Mesendoderm (in vitro differentiated cells): ENCODE measurements around the gene WDR64.

ENCODE experiments used
- DNase-seq: peaks from one replicate; pipeline ENCODE4 v3.0.0; 2013
- H2AK5ac ChIP-seq: 2 replicates; pipeline ENCODE4 v1.6.1; 2013; ENCODE audit warnings: low read length, inconsistent platforms
- H2BK120ac ChIP-seq: 2 replicates; pipeline ENCODE4 v1.6.1; 2013; ENCODE audit warnings: low read depth, mild to moderate bottlenecking, low read length, moderate library complexity, mixed read lengths
- H2BK15ac ChIP-seq: replicated peaks from 2 replicates; pipeline ENCODE4 v1.6.1; 2013; ENCODE audit warnings: low read depth, mild to moderate bottlenecking, moderate library complexity
- H2BK5ac ChIP-seq: 2 replicates; pipeline ENCODE4 v1.6.1; 2013; ENCODE audit warnings: low read length, inconsistent platforms
- H3K18ac ChIP-seq: 2 replicates; pipeline ENCODE4 v1.6.1; 2013; ENCODE audit warnings: mild to moderate bottlenecking, low read length, mixed read lengths
- H3K23ac ChIP-seq: one replicate; pipeline ENCODE4 v1.6.1; 2013; ENCODE audit warnings: low read length
- H3K27ac ChIP-seq: 2 replicates; pipeline ENCODE4 v1.5.1; 2013; ENCODE audit warnings: low read depth, mild to moderate bottlenecking, inconsistent platforms, low read length, moderate library complexity
- H3K27me3 ChIP-seq: 2 replicates; pipeline ENCODE4 v1.6.1; 2013; ENCODE audit warnings: low read length, control low read depth, mild to moderate bottlenecking, inconsistent platforms; ENCODE audit not compliant: insufficient read depth, poor library complexity
- H3K36me3 ChIP-seq: 2 replicates; pipeline ENCODE4 v1.6.1; 2013; ENCODE audit warnings: low read length, inconsistent platforms; ENCODE audit not compliant: control insufficient read depth, insufficient read depth
- H3K4ac ChIP-seq: one replicate; pipeline ENCODE4 v1.6.1; 2013; ENCODE audit warnings: low read depth, mild to moderate bottlenecking, low read length, moderate library complexity
- H3K4me1 ChIP-seq: 2 replicates; pipeline ENCODE4 v1.6.1; 2013; ENCODE audit warnings: low read depth, low read length, inconsistent platforms; ENCODE audit not compliant: control insufficient read depth
- H3K4me2 ChIP-seq: 2 replicates; pipeline ENCODE4 v1.6.1; 2013; ENCODE audit warnings: low read length
- H3K4me3 ChIP-seq: 2 replicates; pipeline ENCODE4 v1.5.1; 2013; ENCODE audit warnings: mild to moderate bottlenecking, low read length
- H3K56ac ChIP-seq: one replicate; pipeline ENCODE4 v1.6.1; 2013; ENCODE audit warnings: low read length
- H3K79me1 ChIP-seq: 2 replicates; pipeline ENCODE4 v1.6.1; 2013; ENCODE audit warnings: low read length, inconsistent platforms
- H3K79me2 ChIP-seq: 2 replicates; pipeline ENCODE4 v1.6.1; 2013; ENCODE audit warnings: mild to moderate bottlenecking, low read length; ENCODE audit not compliant: control insufficient read depth, insufficient read depth
- H3K9ac ChIP-seq: 2 replicates; pipeline ENCODE4 v1.6.1; 2013; ENCODE audit warnings: low read length, inconsistent platforms
- H4K5ac ChIP-seq: one replicate; pipeline ENCODE4 v1.6.1; 2013; ENCODE audit warnings: low read length
- H4K8ac ChIP-seq: one replicate; pipeline ENCODE4 v1.6.1; 2013; ENCODE audit warnings: low read depth, mild to moderate bottlenecking, control low read depth, low read length, moderate library complexity
- WGBS: extraction: QIAGEN DNeasy Blood & Tissue Kit; methylation state at CpG from one replicate; pipeline ENCODE4 v1.1.7; 2013; ENCODE audit warnings: low lambda C conversion rate, missing lambda C conversion rate; ENCODE audit not compliant: insufficient coverage; ENCODE audit errors: extremely low coverage; 5-methylcytosine and 5-hydroxymethylcytosine counted together

The WDR64 gene

GRCh38 chr1:241635556-241636152, 16.4 kb upstream of the WDR64 start:
- DNase-seq, result no peak
- Histone ChIP-seq H2AK5ac (no peak overlapping the region), H4K5ac (no peak overlapping the region), H2BK5ac (no peak overlapping the region), H3K79me1 (peaks cover 7% of the 10 kb centered on the region), H3K4me1 (peaks cover 9% of the 10 kb centered on the region), H3K27me3 (no peaks in the 10 kb centered on the region), H3K4me3 (no peak overlapping the region), H3K4me2 (no peak overlapping the region), H3K9ac (no peak overlapping the region), H3K36me3 (peaks cover 2% of the 10 kb centered on the region), H4K8ac (no peak overlapping the region), H3K23ac (no peak overlapping the region), H2BK15ac (no peak overlapping the region), H2BK120ac (no peak overlapping the region), H3K27ac (no peak overlapping the region), H3K56ac (no peak overlapping the region), H3K18ac (no peak overlapping the region), H3K79me2 (peaks cover 29% of the 10 kb centered on the region), H3K4ac (no peak overlapping the region)
- WGBS, result no CpG with 5 or more reads among the region's 4 CpGs

GRCh38 chr1:241636291-241636690, 15.8 kb upstream of the WDR64 start:
- no peak overlapping the region for H3K56ac ChIP-seq
- H3K18ac ChIP-seq, result no peak overlapping the region
- H3K79me1 ChIP-seq, result peaks cover 7% of the 10 kb centered on the region
- H3K79me2 ChIP-seq, result peaks cover 29% of the 10 kb centered on the region
- DNase-seq, result no peak
- H2BK15ac ChIP-seq, result no peak overlapping the region
- H3K4me3 ChIP-seq, result no peak overlapping the region
- no peak overlapping the region for H3K4ac ChIP-seq
- no peaks in the 10 kb centered on the region for H3K27me3 ChIP-seq
- H3K36me3 ChIP-seq, result peaks cover 2% of the 10 kb centered on the region
- no peak overlapping the region for H4K5ac ChIP-seq
- no peak overlapping the region for H3K4me2 ChIP-seq
- no peak overlapping the region for H3K9ac ChIP-seq
- H4K8ac ChIP-seq, result no peak overlapping the region
- no peak overlapping the region for H2BK5ac ChIP-seq
- H2BK120ac ChIP-seq, result no peak overlapping the region
- no peak overlapping the region for H2AK5ac ChIP-seq
- H3K27ac ChIP-seq, result no peak overlapping the region
- H3K23ac ChIP-seq, result no peak overlapping the region
- peaks cover 9% of the 10 kb centered on the region for H3K4me1 ChIP-seq
- no CpG with 5 or more reads among the region's 1 CpG for WGBS

- Histone ChIP-seq H3K9ac (no peak overlapping the region), H4K8ac (no peak overlapping the region), H2BK120ac (no peak overlapping the region), H3K18ac (no peak overlapping the region), H3K27ac (no peak overlapping the region), H3K23ac (no peak overlapping the region), H3K4me1 (peaks cover 9% of the 10 kb centered on the region), H3K4me2 (no peak overlapping the region), H3K79me2 (peaks cover 29% of the 10 kb centered on the region), H3K36me3 (peaks cover 2% of the 10 kb centered on the region), H3K79me1 (peaks cover 7% of the 10 kb centered on the region), H3K4me3 (no peak overlapping the region), H2AK5ac (no peak overlapping the region), H2BK15ac (no peak overlapping the region), H3K27me3 (no peaks in the 10 kb centered on the region), H4K5ac (no peak overlapping the region), H3K56ac (no peak overlapping the region), H3K4ac (no peak overlapping the region), H2BK5ac (no peak overlapping the region)
- DNase-seq, result peak; percentile 46
Observed at GRCh38 chr1:241637046-241637590, 15.0 kb upstream of the WDR64 start.

GRCh38 chr1:241637604-241638003, 14.5 kb upstream of the WDR64 start:
- no peak overlapping the region for H2BK5ac ChIP-seq
- H3K23ac ChIP-seq, result no peak overlapping the region
- H3K18ac ChIP-seq, result no peak overlapping the region
- no CpG with 5 or more reads among the region's 4 CpGs for WGBS
- peaks cover 2% of the 10 kb centered on the region for H3K36me3 ChIP-seq
- no peak overlapping the region for H4K8ac ChIP-seq
- no peak overlapping the region for H3K4me2 ChIP-seq
- H2AK5ac ChIP-seq, result no peak overlapping the region
- H3K4ac ChIP-seq, result no peak overlapping the region
- H3K9ac ChIP-seq, result no peak overlapping the region
- H3K56ac ChIP-seq, result no peak overlapping the region
- H3K4me3 ChIP-seq, result no peak overlapping the region
- H2BK15ac ChIP-seq, result no peak overlapping the region
- H4K5ac ChIP-seq, result no peak overlapping the region
- H3K27me3 ChIP-seq, result no peaks in the 10 kb centered on the region
- H3K4me1 ChIP-seq, result peaks cover 9% of the 10 kb centered on the region
- H3K79me1 ChIP-seq, result peaks cover 7% of the 10 kb centered on the region
- DNase-seq, result peak; percentile 79
- H3K79me2 ChIP-seq, result peaks cover 29% of the 10 kb centered on the region
- H2BK120ac ChIP-seq, result no peak overlapping the region
- no peak overlapping the region for H3K27ac ChIP-seq

GRCh38 chr1:241638099-241638682, 13.9 kb upstream of the WDR64 start:
- no peak overlapping the region for H3K9ac ChIP-seq
- H4K5ac ChIP-seq, result no peak overlapping the region
- H3K4me3 ChIP-seq, result no peak overlapping the region
- peaks cover 7% of the 10 kb centered on the region for H3K79me1 ChIP-seq
- no peak overlapping the region for H2AK5ac ChIP-seq
- H2BK15ac ChIP-seq, result no peak overlapping the region
- peaks cover 29% of the 10 kb centered on the region for H3K79me2 ChIP-seq
- no peak overlapping the region for H3K18ac ChIP-seq
- H3K4ac ChIP-seq, result no peak overlapping the region
- no peak overlapping the region for H2BK120ac ChIP-seq
- H3K27me3 ChIP-seq, result no peaks in the 10 kb centered on the region
- peaks cover 9% of the 10 kb centered on the region for H3K4me1 ChIP-seq
- WGBS, result no CpG with 5 or more reads among the region's 5 CpGs
- H3K36me3 ChIP-seq, result peaks cover 2% of the 10 kb centered on the region
- peak overlapping the region; percentile 29 for H3K4me2 ChIP-seq
- H3K27ac ChIP-seq, result no peak overlapping the region
- H4K8ac ChIP-seq, result no peak overlapping the region
- DNase-seq, result peak; percentile 22
- no peak overlapping the region for H2BK5ac ChIP-seq
- H3K23ac ChIP-seq, result no peak overlapping the region
- no peak overlapping the region for H3K56ac ChIP-seq
